Mucosa of descending colon (tissue), 3 donors: ENCODE measurements around the gene BICRAL. TPM values are rescaled to one million over a fixed set of nuclear protein-coding genes. Genes with fewer than 3 reads are reported as not detected.

Experiments used
- ATAC-seq: fragments of 200-7000 bp; cut with Tn5 transposase; one replicate; pipeline ENCODE4 v1.9.1; 2020; ENCODE audit warnings: mild to moderate bottlenecking, moderate library complexity
- DNase-seq, 3 donors: peaks; one replicate each; pipeline ENCODE4 v3.0.0-alpha.2; 2020
- H3K36me3 ChIP-seq: fragments of 200-600 bp; one replicate; pipeline ENCODE4 v1.8.0; 2021; ENCODE audit warnings: low read depth, mild to moderate bottlenecking
- H3K4me1 ChIP-seq: fragments of 200-600 bp; one replicate; pipeline ENCODE4 v1.8.0; 2021; ENCODE audit warnings: low read depth, mild to moderate bottlenecking
- H3K4me3 ChIP-seq: fragments of 200-600 bp; one replicate; pipeline ENCODE4 v1.8.0; 2021; ENCODE audit warnings: mild to moderate bottlenecking
- H3K9me3 ChIP-seq: fragments of 200-600 bp; one replicate; pipeline ENCODE4 v1.8.0; 2021; ENCODE audit warnings: mild to moderate bottlenecking
- CTCF ChIP-seq: fragments of 200-600 bp; IDR thresholded peaks from one replicate; pipeline ENCODE4 v1.8.0; 2022; ENCODE audit warnings: antibody characterized with exemption, mild to moderate bottlenecking
- intact Hi-C, 2 donors: fragments of 100-400 bp; cut with DNase I in 1 of 2; cut with micrococcal nuclease in 1 of 2; formaldehyde crosslinking; loops; one replicate each; pipeline versions ENCODE4 v1.11.0 to v1.11.1; 2022; cut with DNase I, micrococcal nuclease
- total RNA-seq, 3 donors: library from RNA; stranded (reverse); fragmentation: NEBNext Ultra II Directional in 2 of 3; extraction: Animal tissue kit (Norgen Biotek cat#: 25700) in 2 of 3; gene quantifications; one replicate each; pipeline versions ENCODE4 v1.2.1 to v1.2.4, GENCODE V29; 2021 to 2023
- donor health status: DM: no; HTN: no; CAD: no; lungs with moderate emphysema.
- donor health status: DM: no; HTN: no; CAD: no.
- donor health status: DM: no; HTN: yes; CAD: no.

The BICRAL gene
- total RNA-seq, 3 donors from 2014 or later = 18.3 to 26.2 (median 23.4) TPM

- no peak for TF ChIP-seq CTCF
- no peaks in the 10 kb centered on the region for H3K4me1 ChIP-seq
- H3K9me3 ChIP-seq = no peaks in the 10 kb centered on the region
- intact Hi-C loops = no loop called here
- H3K4me3 ChIP-seq = no peak overlapping the region
- no peak for DNase-seq
- H3K36me3 ChIP-seq = no peaks in the 10 kb centered on the region
- ATAC-seq = no peak
Measured at GRCh38 chr6:42860036-42860435, 78.2 kb downstream of the BICRAL start.

- Histone ChIP-seq H3K9me3 (no peaks in the 10 kb centered on the region), H3K36me3 (no peaks in the 10 kb centered on the region), H3K4me1 (no peaks in the 10 kb centered on the region), H3K4me3 (no peak overlapping the region)
- intact Hi-C loops = no loop called here
- DNase-seq (no peak), ATAC-seq (no peak)
- no peak for TF ChIP-seq CTCF
Measured at GRCh38 chr6:42860481-42860880, 78.6 kb downstream of the BICRAL start.

GRCh38 chr6:42864602-42865001 lies 82.8 kb downstream of the BICRAL start:
- H3K4me3 ChIP-seq = no peak overlapping the region
- intact Hi-C loops = no loop called here
- no peak for ATAC-seq
- H3K9me3 ChIP-seq = no peaks in the 10 kb centered on the region
- TF ChIP-seq CTCF = no peak
- no peaks in the 10 kb centered on the region for H3K36me3 ChIP-seq
- no peaks in the 10 kb centered on the region for H3K4me1 ChIP-seq
- no peak for DNase-seq

- no peak for TF ChIP-seq CTCF
- no peaks in the 10 kb centered on the region for H3K4me1 ChIP-seq
- intact Hi-C loops = no loop called here
- no peak for ATAC-seq
- no peak for DNase-seq
- no peaks in the 10 kb centered on the region for H3K36me3 ChIP-seq
- H3K4me3 ChIP-seq = no peak overlapping the region
- H3K9me3 ChIP-seq = no peaks in the 10 kb centered on the region
Measured at GRCh38 chr6:42870145-42870936, 88.5 kb downstream of the BICRAL start.

- intact Hi-C loops = no loop called here
- no peaks in the 10 kb centered on the region for H3K36me3 ChIP-seq
- no peaks in the 10 kb centered on the region for H3K9me3 ChIP-seq
- ATAC-seq = no peak
- no peak for TF ChIP-seq CTCF
- no peak for DNase-seq
- H3K4me1 ChIP-seq = no peaks in the 10 kb centered on the region
- no peak overlapping the region for H3K4me3 ChIP-seq
Measured at GRCh38 chr6:42871711-42872110, 89.9 kb downstream of the BICRAL start.
